GM23338 (cell line): ENCODE measurements around the gene TPO.

Experiments used
- CREB1 ChIP-seq: fragments of 250-450 bp; sonication (Bioruptor Pico); IDR thresholded peaks from 2 replicates; pipeline ENCODE4 v1.5.0; 2020; ENCODE audit warnings: low read depth, mild to moderate bottlenecking, moderate library complexity
- EZH2 ChIP-seq: fragments of 200-600 bp; sonication (generic); IDR thresholded peaks from one replicate; pipeline ENCODE4 v1.8.0; 2017; ENCODE audit warnings: antibody characterized with exemption, mild to moderate bottlenecking, low read depth; ENCODE audit not compliant: unreplicated experiment
- EZH2phosphoT487 ChIP-seq: fragments of 200-600 bp; sonication (generic); IDR thresholded peaks from one replicate; pipeline ENCODE4 v1.8.1; 2018; ENCODE audit warnings: antibody characterized with exemption; ENCODE audit not compliant: unreplicated experiment
- JUNB ChIP-seq: IDR thresholded peaks from one replicate; pipeline ENCODE4 v1.6.1; 2016; ENCODE audit warnings: antibody characterized with exemption; ENCODE audit not compliant: unreplicated experiment
- POLR2AphosphoS5 ChIP-seq: IDR thresholded peaks from 2 replicates; pipeline ENCODE4 v1.6.1; 2016; ENCODE audit warnings: antibody characterized with exemption, low read depth
- REST ChIP-seq: IDR thresholded peaks from one replicate; pipeline ENCODE4 v1.6.1; 2018; ENCODE audit warnings: antibody characterized with exemption; ENCODE audit not compliant: unreplicated experiment
- STAT1 ChIP-seq: IDR thresholded peaks from one replicate; pipeline ENCODE4 v1.6.1; 2016; ENCODE audit warnings: antibody characterized with exemption; ENCODE audit not compliant: unreplicated experiment
- ZNF331 ChIP-seq: fragments of 250-450 bp; sonication (Bioruptor Pico); IDR thresholded peaks from 2 replicates; pipeline ENCODE4 v1.5.0; 2020; ENCODE audit warnings: low read depth, mild to moderate bottlenecking, moderate library complexity
- TF ChIP-seq, protein P1 (sequence below): IDR thresholded peaks from 2 replicates; pipeline ENCODE4 v1.6.1; 2016; ENCODE audit warnings: antibody characterized with exemption
- TF ChIP-seq, protein P2 (sequence below), 2 experiments: fragments of 200-600 bp in 1 of 2; sonication (generic) in 1 of 2; conservative IDR thresholded peaks; 2 replicates each; pipeline versions ENCODE4 v1.5.1 to v1.6.1; 2016 to 2017; ENCODE audit warnings: antibody characterized with exemption in 2 of 2, low read depth in 2 of 2, mild to moderate bottlenecking in 2 of 2, moderate library complexity in 1 of 2

DNA sequence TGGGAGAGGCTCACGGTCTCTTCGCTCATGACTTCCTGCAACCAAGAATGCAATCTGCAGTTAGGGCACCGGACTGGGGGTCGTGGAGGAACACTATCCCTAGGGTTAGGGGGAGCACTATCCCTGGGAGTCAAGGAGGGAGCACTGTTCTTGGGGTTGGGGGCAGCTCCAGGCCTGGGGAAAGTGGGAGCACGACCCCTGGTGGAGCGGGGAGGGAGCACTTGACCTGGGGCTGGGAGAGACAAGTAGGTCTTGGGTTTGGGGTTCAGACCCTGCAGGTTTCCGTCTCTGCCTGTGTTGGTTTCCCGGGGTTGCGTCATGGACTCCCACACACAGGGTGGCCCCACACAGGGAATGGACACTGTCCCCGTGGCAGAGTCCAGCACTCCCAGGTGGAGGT lies 133.6 kb downstream of the TPO start:
- TF ChIP-seq JUNB (no peak), EZH2 (no peak), ZNF331 (CRISPR knock-in tag) (no peak), POLR2AphosphoS5 (no peak), EZH2phosphoT487 (no peak), REST (no peak), CREB1 (CRISPR knock-in tag) (no peak), STAT1 (no peak)
- TF ChIP-seq, protein P1, sequence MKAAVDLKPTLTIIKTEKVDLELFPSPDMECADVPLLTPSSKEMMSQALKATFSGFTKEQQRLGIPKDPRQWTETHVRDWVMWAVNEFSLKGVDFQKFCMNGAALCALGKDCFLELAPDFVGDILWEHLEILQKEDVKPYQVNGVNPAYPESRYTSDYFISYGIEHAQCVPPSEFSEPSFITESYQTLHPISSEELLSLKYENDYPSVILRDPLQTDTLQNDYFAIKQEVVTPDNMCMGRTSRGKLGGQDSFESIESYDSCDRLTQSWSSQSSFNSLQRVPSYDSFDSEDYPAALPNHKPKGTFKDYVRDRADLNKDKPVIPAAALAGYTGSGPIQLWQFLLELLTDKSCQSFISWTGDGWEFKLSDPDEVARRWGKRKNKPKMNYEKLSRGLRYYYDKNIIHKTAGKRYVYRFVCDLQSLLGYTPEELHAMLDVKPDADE: no peak
- TF ChIP-seq, protein P2, sequence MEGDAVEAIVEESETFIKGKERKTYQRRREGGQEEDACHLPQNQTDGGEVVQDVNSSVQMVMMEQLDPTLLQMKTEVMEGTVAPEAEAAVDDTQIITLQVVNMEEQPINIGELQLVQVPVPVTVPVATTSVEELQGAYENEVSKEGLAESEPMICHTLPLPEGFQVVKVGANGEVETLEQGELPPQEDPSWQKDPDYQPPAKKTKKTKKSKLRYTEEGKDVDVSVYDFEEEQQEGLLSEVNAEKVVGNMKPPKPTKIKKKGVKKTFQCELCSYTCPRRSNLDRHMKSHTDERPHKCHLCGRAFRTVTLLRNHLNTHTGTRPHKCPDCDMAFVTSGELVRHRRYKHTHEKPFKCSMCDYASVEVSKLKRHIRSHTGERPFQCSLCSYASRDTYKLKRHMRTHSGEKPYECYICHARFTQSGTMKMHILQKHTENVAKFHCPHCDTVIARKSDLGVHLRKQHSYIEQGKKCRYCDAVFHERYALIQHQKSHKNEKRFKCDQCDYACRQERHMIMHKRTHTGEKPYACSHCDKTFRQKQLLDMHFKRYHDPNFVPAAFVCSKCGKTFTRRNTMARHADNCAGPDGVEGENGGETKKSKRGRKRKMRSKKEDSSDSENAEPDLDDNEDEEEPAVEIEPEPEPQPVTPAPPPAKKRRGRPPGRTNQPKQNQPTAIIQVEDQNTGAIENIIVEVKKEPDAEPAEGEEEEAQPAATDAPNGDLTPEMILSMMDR (conservative IDR thresholded peaks at IDR 0.05; ENCODE audit: low read depth in 2 of 2): peak; percentile 30 to 50
